NB4 (cell line): ENCODE measurements around the gene AKAP6.

ENCODE experiments used
- DNase-seq: peaks from one replicate; pipeline ENCODE4 v3.0.0; 2010; ENCODE audit warnings: low read depth
- H3K4me3 ChIP-seq: one replicate; pipeline ENCODE4 v1.5.1; 2011; ENCODE audit warnings: mild to moderate bottlenecking, low read depth, low read length, moderate library complexity
- MYC ChIP-seq: IDR thresholded peaks from 2 replicates; pipeline ENCODE4 v1.6.1; 2011; ENCODE audit warnings: low read depth, low read length
- POLR2A ChIP-seq: IDR thresholded peaks from 2 replicates; pipeline ENCODE4 v1.6.1; 2011; ENCODE audit warnings: mild to moderate bottlenecking; ENCODE audit not compliant: insufficient read length; ENCODE audit errors: extremely low read depth
- TF ChIP-seq, protein P1 (sequence below): IDR thresholded peaks from one replicate; pipeline ENCODE4 v1.5.1; 2012; ENCODE audit warnings: low read depth, low read length
- TF ChIP-seq, protein P2 (sequence below): IDR thresholded peaks from 2 replicates; pipeline ENCODE4 v1.6.1; 2011; ENCODE audit warnings: low read depth, low read length

Gene AKAP6

DNA sequence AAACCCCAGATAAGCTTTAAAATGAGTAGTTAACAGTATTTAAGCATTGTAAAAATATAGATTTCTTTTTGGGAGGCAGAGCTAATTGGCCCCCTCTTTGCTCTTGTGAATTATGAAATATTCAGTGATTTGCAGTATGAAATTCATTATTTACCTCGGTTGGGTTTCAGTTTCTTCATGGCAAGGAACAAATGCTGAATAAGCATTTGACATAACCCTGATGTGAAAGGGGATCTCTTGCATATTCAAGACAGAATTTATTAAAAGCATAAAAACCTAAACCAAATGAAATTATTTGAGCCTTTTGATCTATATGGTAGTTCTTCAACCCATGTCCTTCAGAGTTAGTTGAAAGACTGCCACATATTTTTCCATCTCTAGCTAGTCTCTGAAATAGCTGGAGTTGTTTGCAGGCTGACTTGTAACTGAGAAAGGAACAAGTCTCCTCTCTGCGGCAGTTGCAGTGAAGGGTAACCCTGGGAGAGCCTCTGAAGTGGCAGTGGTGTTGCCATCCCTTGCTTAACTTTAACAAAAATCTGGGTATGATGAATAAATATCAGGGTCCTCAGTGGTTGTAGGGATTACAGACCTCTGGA lies 690 bp downstream of the AKAP6 start:
- no peak for DNase-seq
- TF ChIP-seq, protein P1, sequence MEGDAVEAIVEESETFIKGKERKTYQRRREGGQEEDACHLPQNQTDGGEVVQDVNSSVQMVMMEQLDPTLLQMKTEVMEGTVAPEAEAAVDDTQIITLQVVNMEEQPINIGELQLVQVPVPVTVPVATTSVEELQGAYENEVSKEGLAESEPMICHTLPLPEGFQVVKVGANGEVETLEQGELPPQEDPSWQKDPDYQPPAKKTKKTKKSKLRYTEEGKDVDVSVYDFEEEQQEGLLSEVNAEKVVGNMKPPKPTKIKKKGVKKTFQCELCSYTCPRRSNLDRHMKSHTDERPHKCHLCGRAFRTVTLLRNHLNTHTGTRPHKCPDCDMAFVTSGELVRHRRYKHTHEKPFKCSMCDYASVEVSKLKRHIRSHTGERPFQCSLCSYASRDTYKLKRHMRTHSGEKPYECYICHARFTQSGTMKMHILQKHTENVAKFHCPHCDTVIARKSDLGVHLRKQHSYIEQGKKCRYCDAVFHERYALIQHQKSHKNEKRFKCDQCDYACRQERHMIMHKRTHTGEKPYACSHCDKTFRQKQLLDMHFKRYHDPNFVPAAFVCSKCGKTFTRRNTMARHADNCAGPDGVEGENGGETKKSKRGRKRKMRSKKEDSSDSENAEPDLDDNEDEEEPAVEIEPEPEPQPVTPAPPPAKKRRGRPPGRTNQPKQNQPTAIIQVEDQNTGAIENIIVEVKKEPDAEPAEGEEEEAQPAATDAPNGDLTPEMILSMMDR: no peak
- TF ChIP-seq, protein P2, sequence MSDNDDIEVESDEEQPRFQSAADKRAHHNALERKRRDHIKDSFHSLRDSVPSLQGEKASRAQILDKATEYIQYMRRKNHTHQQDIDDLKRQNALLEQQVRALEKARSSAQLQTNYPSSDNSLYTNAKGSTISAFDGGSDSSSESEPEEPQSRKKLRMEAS: no peak
- no peak overlapping the region for H3K4me3 ChIP-seq

DNA sequence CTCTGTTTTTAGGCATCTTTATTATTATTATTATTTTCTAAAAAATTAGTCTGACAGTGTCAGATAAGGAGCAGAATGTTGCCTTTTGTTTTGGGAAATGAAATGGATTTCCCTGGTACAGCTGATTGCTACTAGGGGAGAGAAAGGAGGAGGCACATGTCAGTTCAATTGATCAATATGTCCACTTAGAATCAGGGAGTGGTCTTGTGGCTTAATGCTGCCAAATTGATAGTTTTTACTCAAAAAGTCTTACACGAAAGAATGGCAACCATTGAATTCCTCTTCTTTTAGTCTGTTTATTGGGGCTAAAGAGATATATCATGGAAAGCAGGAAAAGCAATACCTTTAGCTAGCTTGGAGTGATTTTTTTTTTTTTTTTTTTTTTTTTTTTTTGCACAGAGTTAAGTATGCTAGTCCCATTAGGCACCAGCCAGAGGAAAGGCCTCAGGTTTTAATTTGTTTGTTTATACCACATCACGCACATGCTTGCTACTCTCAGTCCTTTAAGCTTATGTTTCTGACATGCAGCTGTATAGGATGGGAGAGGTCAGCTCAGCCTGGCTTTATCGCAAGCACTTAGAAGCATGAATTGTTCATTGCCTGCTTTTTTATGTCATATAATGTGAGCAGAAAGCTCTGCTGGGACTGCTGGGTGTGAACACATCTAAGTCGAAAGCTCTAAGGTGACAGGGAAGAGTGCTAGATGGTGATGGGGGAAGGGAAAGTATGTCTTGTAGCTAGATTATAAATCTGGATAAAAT lies 1.4 kb downstream of the AKAP6 start:
- no peak for TF ChIP-seq MYC
- TF ChIP-seq, protein P2: no peak
- TF ChIP-seq POLR2A: no peak
- TF ChIP-seq, protein P1: no peak
- no peak for DNase-seq
- H3K4me3 ChIP-seq: no peak overlapping the region

DNA sequence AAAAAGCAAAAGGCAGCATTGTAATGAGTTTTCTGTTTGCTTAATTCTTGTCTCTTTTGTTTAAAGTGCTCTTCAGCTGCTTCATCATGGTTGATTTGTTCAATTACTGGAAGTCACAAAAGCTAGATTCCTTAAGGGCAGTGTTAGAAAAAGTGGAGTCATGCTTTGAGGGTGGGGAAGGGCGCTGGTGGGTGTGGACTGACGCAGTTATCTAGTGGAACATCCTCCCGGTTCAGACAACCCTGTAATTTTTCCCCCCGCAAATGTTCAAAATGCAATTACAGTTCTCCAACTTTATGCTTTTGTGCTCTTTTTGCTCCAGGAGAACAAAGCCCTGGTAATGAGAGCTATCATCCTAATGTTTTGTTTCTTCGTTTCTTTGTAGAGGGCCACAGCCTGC lies 2.1 kb downstream of the AKAP6 start:
- H3K4me3 ChIP-seq: no peak overlapping the region
- no peak for DNase-seq
- TF ChIP-seq, protein P2: no peak
- TF ChIP-seq, protein P1: no peak
- TF ChIP-seq POLR2A: no peak
- no peak for TF ChIP-seq MYC

DNA sequence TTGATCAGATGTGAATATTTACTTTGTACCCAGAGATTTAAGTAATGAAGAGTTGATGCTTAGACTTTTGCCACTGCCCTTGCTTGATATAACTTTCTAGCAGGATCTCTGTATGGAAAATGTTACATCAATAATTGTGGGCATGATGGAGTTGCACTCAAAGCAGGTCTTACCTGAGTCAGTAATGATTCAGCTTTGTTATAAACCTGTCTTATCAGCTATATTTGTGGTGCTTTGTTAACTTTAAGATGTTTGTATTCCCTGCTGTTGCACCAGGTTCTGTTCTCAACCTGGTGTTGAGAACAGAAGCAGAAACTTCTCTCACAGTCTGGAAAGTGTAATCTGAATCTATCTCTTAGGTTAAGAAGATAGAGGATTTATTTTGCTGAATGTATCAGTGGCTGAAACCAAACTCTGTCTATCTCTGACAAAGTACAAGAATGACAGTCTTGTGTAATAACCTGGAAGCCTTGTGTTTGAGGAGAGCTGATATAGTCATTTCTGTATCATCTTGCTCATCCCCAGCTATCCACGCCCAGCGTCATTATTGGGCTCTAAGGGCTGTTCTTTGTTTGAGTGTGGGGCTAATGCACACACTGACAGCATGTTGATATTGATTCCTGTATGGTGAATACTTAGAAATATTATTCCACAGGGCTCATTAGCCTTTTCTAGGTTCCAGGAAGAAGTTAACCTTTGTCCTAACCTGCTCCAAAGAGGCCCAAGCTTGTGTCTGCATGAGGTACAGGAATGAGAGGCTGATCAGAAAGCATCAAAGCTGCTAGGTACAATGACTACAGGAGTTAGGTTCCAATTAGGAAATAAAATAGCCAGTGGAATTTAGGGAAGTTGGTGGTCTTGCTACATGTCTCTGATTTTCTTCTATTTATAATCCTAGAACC lies 3.6 kb downstream of the AKAP6 start:
- no peak for DNase-seq
- TF ChIP-seq MYC (no peak), POLR2A (no peak)
- TF ChIP-seq, protein P1: no peak
- TF ChIP-seq, protein P2: no peak
- H3K4me3 ChIP-seq: no peak overlapping the region

DNA sequence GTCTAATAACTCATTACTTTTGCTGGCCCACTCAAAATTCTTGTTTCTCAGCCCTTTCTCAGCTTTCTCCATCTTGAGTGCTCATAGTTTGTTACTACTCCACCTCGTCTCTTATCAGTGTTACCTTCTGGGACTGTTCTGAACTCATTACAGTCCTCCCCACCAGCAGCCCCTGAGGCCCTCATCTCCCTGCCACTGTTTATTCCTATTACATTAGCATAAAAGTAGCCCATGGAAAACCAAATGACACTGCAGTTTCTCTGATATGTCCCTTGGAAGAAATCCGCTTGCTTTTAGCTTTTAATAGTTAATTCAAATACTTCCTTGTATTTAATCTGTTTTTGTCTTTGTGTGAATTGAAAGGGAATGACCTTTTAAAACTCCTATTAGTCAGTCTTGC lies 7.6 kb downstream of the AKAP6 start:
- DNase-seq: no peak
- TF ChIP-seq, protein P1: no peak
- TF ChIP-seq POLR2A (no peak), MYC (no peak)
- TF ChIP-seq, protein P2: no peak
- H3K4me3 ChIP-seq: no peak overlapping the region
